ENCODE measurements around the gene TYK2.

Gene TYK2

DNA sequence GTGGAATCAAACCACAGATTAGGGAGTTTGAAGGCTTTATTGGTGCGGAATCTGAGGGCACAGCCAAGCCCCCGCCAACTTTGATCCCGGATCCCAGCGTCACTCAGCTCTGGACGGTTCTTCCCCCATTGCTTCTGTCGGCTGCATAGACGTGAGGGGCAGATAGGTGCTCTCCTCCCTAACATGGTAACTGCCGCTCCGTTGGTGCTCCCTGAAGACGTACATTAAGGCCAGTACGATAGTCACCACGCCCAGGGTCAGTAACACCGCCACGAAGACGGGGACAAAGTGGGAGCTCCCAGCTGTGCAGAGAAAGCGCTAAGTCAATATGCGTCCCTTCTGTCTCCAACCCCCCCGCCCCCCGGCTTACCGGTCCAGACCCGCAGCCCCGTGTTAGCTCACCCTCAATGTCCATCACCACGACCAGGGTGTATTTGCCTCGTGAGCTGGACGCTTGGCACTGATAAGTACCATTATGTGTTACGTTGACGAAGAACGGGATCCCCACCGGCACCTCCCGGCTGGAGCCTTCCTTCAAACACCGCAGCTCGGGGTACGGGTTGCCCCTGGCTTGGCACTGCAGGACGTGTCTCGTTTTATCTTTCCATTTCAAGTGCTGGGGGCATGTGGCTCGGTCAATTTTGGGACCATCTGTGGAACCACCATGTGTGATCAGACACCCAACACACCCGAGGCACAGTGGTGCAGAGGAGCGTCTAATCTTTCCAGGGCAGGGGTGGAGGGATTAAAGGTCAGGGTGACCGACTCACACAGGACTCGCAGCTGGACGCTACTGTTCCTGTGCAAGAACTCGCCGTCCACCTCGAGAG, 46.4 kb downstream of the TYK2 start:
- peak overlapping the region; percentile 75 for H3K4me3 ChIP-seq (ENCODE audit: low read depth, low read length)
- TF ChIP-seq, protein P1, sequence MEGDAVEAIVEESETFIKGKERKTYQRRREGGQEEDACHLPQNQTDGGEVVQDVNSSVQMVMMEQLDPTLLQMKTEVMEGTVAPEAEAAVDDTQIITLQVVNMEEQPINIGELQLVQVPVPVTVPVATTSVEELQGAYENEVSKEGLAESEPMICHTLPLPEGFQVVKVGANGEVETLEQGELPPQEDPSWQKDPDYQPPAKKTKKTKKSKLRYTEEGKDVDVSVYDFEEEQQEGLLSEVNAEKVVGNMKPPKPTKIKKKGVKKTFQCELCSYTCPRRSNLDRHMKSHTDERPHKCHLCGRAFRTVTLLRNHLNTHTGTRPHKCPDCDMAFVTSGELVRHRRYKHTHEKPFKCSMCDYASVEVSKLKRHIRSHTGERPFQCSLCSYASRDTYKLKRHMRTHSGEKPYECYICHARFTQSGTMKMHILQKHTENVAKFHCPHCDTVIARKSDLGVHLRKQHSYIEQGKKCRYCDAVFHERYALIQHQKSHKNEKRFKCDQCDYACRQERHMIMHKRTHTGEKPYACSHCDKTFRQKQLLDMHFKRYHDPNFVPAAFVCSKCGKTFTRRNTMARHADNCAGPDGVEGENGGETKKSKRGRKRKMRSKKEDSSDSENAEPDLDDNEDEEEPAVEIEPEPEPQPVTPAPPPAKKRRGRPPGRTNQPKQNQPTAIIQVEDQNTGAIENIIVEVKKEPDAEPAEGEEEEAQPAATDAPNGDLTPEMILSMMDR (IDR thresholded peaks at IDR 0.05; ENCODE audit: insufficient read depth, low read depth, low read length, missing control alignments) = no peak
- no peak for DNase-seq (ENCODE audit: low read depth)

DNA sequence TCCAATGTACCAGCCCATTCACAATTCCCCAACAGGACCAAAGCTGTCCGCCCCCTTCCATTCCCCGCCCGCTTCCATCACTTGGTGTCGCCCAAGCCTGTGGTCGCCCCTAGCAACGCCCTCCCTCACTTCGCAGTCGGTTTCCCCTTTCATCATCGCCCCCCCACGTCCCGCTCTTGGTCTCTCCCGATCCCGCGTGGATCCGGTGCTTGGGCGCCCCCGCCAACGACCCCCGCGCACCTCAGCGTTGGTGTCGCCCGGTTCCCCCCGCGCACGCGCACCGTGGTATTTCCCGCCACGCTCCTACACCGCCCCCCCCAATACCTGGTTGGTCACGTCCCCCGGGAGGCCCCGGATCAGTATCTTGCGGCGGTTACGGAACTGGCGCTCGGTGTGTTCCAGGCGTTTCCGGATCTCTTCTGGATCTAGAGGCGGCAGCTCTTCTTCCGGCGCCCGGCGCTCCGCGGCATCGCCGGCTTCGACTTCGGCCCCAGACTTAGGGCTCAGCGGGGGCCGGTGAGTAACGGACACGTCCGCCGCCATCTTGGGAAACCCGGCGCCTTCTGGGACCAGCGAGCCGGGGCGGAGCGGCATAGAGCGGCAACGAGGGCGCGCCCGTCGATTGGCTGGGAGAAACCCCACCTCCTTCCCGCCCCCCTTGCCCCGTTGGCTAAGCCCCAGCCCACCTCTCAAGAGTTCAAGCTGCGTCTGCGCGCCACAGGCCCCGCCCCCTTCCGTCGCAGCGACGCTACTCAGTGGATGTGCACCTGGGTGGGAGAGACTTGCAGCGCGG, 47.2 kb downstream of the TYK2 start, which contains the start of gene RAVER1:
RAVER1 (minus strand) TSS at position 565 of the 793 bp plus-strand sequence; CDS start at position 543, 22 bp downstream.
- DNase-seq (ENCODE audit: low read depth) = peak; percentile 99
- H3K4me3 ChIP-seq (ENCODE audit: low read depth, low read length) = peak within 1 kb of the TSS; percentile 75
- TF ChIP-seq, protein P1 (IDR thresholded peaks at IDR 0.05; ENCODE audit: insufficient read depth, low read depth, low read length, missing control alignments) = no peak

DNA sequence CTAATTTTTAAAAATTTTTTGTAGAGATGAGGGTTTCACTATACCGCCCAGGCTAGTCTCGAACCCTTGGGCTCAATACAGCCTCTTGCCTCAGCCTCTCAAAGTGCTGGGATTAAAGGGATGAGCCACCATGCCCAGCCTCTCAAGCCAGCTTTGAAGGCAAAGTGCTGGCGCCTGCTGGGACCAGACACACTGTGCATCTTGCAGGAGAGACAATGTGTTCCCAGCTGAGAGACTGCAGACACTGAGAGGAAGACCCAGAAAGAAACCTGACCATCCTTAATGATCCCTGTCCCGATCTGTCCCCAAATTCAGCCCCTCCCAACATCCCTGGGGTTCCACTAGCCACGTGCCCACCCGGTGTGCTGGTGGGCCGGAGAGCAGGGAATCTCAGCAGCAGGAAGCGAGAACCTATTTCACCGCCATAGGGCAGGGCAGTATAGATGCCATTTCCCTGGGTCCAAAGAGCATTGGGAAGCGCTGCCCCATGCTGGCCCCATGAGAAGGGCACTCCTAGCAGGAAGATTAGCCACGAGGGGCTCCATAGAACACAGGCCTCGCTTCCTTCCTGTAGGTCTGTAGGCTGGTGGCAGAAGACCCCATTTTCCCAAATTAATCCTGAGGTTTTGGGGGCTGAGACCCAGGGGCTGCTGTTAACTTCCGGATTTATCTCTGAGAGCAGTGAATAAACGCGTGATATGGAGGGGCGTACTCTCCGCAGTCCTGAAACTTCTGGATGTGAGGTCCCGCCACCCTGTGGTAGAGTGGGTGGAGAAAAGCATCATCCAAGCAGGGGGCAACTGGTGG, 48.0 kb downstream of the TYK2 start:
- DNase-seq (ENCODE audit: low read depth) = no peak
- TF ChIP-seq, protein P1 (IDR thresholded peaks at IDR 0.05; ENCODE audit: insufficient read depth, low read depth, low read length, missing control alignments) = no peak
- peak overlapping the region; percentile 75 for H3K4me3 ChIP-seq (ENCODE audit: low read depth, low read length)

DNA sequence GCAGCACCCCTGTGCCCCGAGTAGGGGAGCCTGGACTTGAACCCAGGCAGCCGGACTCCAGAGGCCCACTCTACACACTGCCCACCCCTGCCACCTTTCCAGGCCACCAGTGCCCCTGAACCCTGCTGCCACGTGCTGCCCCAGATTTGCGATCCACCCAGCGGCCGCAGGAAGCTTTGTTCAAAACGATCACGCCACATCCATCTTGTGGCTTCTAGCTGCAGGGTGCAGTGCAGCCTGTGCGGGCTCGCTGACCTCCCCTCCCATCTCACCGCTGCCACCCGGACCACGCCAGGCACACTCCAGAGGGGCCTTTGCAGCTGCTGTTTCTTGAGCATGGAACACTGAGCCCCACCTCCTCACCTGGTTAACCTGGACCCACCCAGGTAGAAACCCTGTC, 50.8 kb downstream of the TYK2 start:
- DNase-seq (ENCODE audit: low read depth) = no peak
- TF ChIP-seq, protein P1 (IDR thresholded peaks at IDR 0.05; ENCODE audit: insufficient read depth, low read depth, low read length, missing control alignments) = no peak
- H3K4me3 ChIP-seq (ENCODE audit: low read depth, low read length) = no peak overlapping the region

DNA sequence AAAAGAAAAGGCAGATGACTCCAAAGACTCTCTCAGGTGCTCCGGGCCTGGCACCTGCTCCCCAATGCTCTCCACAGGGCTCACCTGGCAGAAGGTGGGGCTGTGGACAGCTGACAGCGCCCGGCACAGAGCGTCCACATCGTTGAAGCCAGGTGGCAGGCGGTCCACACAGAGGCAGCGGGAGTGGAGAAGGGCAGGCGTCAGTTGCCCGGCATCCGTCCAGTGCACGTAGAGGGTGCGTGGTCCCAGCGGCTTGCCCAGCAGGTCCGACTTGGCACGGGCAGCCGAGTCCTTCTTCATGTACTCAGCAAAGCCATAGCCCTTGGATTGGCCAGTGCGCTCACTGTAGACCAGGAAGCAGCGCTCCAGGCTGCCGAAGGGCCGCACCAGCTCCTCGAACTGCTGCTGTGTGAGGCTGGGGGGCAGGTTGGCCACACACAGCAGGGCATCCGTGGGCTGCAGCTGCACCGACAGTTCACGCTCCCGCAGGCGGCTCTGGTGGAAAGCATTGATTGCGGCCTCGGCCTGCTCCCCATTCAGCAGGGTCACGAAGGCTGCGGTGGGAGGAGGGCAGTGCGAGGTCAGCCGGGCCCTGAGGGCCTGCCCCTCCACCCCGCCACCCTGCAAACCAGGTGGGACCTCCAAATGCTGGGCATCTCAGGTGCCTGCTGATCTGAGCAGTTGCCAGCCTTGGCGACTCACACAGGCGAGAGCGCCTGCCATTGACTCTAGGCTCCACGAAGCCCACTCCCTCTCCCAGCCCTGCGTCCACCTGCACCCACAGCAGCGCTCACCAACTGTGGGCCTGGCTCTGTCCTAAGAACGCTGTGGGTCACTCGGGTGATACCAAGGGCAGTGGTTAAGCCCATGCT, 51.6 kb downstream of the TYK2 start:
- H3K4me3 ChIP-seq (ENCODE audit: low read depth, low read length) = no peak overlapping the region
- TF ChIP-seq, protein P1 (IDR thresholded peaks at IDR 0.05; ENCODE audit: insufficient read depth, low read depth, low read length, missing control alignments) = no peak
- no peak for DNase-seq (ENCODE audit: low read depth)

- no peak for DNase-seq (ENCODE audit: low read depth)
- TF ChIP-seq, protein P1 (IDR thresholded peaks at IDR 0.05; ENCODE audit: insufficient read depth, low read depth, low read length, missing control alignments) = no peak
- H3K4me3 ChIP-seq (ENCODE audit: low read depth, low read length) = no peak overlapping the region
Observed at GRCh38 chr19:10327793-10328192, 52.6 kb downstream of the TYK2 start.

All from GM12865 (cell line).